A549 (cell line): Measurements from ENCODE around the gene ADGRF4.

Source experiments
- CTCF ChIP-seq: fragments of >200 bp; sonication (Bioruptor Twin); formaldehyde crosslinking; IDR thresholded peaks from 3 replicates; pipeline ENCODE4 v1.5.1; 2016
- E2F6 ChIP-seq: IDR thresholded peaks from 2 replicates; pipeline ENCODE4 v1.6.1; 2012; ENCODE audit warnings: low read depth, borderline replicate concordance
- EP300 ChIP-seq, 2 experiments: fragments of >200 bp; sonication (Bioruptor Twin); formaldehyde crosslinking; IDR thresholded peaks; 2 replicates in 1 of 2; 3 replicates in 1 of 2; pipeline ENCODE4 v1.6.1; 2016 to 2017
- HDAC2 ChIP-seq: fragments of 200-600 bp; sonication (generic); IDR thresholded peaks from 2 replicates; pipeline ENCODE4 v1.6.1; 2016
- JUN ChIP-seq, 2 experiments: fragments of >200 bp; sonication (Bioruptor Twin); formaldehyde crosslinking; IDR thresholded peaks; 2 replicates in 1 of 2; 3 replicates in 1 of 2; pipeline ENCODE4 v1.6.1; 2016 to 2017
- MAX ChIP-seq: IDR thresholded peaks from 2 replicates; pipeline ENCODE4 v1.6.1; 2012
- RNF2 ChIP-seq: fragments of 200-600 bp; sonication (generic); IDR thresholded peaks from 2 replicates; pipeline ENCODE4 v1.6.1; 2016; ENCODE audit warnings: low read depth, mild to moderate bottlenecking, antibody characterized with exemption, moderate library complexity, borderline replicate concordance

GRCh38 chr6:47724300-47724699 lies 25.9 kb downstream of the ADGRF4 start:
- no peak for TF ChIP-seq RNF2
- no peak for TF ChIP-seq CTCF
- no peak for TF ChIP-seq EP300 (IDR thresholded peaks at IDR 0.05)
- no peak for TF ChIP-seq JUN (IDR thresholded peaks at IDR 0.05)
- TF ChIP-seq MAX: no peak
- TF ChIP-seq E2F6: no peak
- no peak for TF ChIP-seq HDAC2
